A549 (cell line): ENCODE data around the gene TMED5. TPM values are rescaled to one million over a fixed set of nuclear protein-coding genes. Genes with fewer than 3 reads are reported as not detected.

ENCODE experiments used
- ATAC-seq, 2 experiments: fragments of 200-7000 bp in 1 of 2; fragments of >200 bp in 1 of 2; cut with Nextera tagmentation in 1 of 2; cut with Tn5 transposase in 1 of 2; 3 replicates each; pipeline versions ENCODE4 v1.8.0 to v1.9.1; 2018 to 2020; ENCODE audit warnings: mild to moderate bottlenecking in 1 of 2, moderate library complexity in 1 of 2
- CTCF ChIA-PET: fragments of 300-600 bp; sonication (Branson Sonifier 250); formaldehyde crosslinking; extraction: SDS; loops from one replicate; lab custom pipeline; 2021; ENCODE audit warnings: antibody characterized with exemption, inconsistent platforms; lab: Yijun Ruan, JAX
- POLR2A ChIA-PET: fragments of 350-600 bp; formaldehyde crosslinking; extraction: SDS; loops from one replicate; lab custom pipeline; 2021; ENCODE audit warnings: antibody characterized with exemption, inconsistent platforms; lab: Yijun Ruan, JAX
- DNase-seq, 2 experiments: peaks; one replicate each; pipeline versions ENCODE4 v3.0.0 to v3.0.0-alpha.2; 2011 to 2016; ENCODE audit warnings: low read depth in 1 of 2, low spot score in 1 of 2
- FAIRE-seq: peaks from 2 replicates; lab custom pipeline; 2011; peaks lifted over from hg19 to GRCh38; lab: Jason Lieb, UNC
- H3K27ac ChIP-seq, 2 experiments: fragments of >200 bp; sonication (Bioruptor Twin); formaldehyde crosslinking; 3 replicates each; pipeline ENCODE4 v1.5.1; 2016 to 2017
- H3K4me1 ChIP-seq: fragments of >200 bp; sonication (Bioruptor Twin); formaldehyde crosslinking; 3 replicates; pipeline ENCODE4 v1.6.1; 2016
- H3K4me2 ChIP-seq: fragments of >200 bp; sonication (Bioruptor Twin); formaldehyde crosslinking; 3 replicates; pipeline ENCODE4 v1.6.1; 2016
- H3K4me3 ChIP-seq: fragments of >200 bp; sonication (Bioruptor Twin); formaldehyde crosslinking; 3 replicates; pipeline ENCODE4 v1.5.1; 2016
- H3K9me3 ChIP-seq: fragments of >200 bp; sonication (Bioruptor Twin); formaldehyde crosslinking; 3 replicates; pipeline ENCODE4 v1.6.1; 2016
- CBX8 ChIP-seq: fragments of 200-600 bp; sonication (generic); IDR thresholded peaks from 2 replicates; pipeline ENCODE4 v1.6.1; 2016
- EHF ChIP-seq: fragments of 250-450 bp; sonication (Bioruptor Pico); IDR thresholded peaks from 2 replicates; pipeline ENCODE4 v1.5.0; 2020; ENCODE audit warnings: mild to moderate bottlenecking
- EHMT2 ChIP-seq: fragments of 200-600 bp; sonication (generic); IDR thresholded peaks from 2 replicates; pipeline ENCODE4 v1.6.1; 2016; ENCODE audit warnings: antibody characterized with exemption, low read depth, mild to moderate bottlenecking, moderate library complexity
- EP300 ChIP-seq, 2 experiments: fragments of >200 bp; sonication (Bioruptor Twin); formaldehyde crosslinking; IDR thresholded peaks; 2 replicates in 1 of 2; 3 replicates in 1 of 2; pipeline ENCODE4 v1.6.1; 2016 to 2017
- HOXB5 ChIP-seq: fragments of 250-450 bp; sonication (Bioruptor Pico); IDR thresholded peaks from 2 replicates; pipeline ENCODE4 v1.5.0; 2020; ENCODE audit warnings: mild to moderate bottlenecking, moderate library complexity
- JUNB ChIP-seq: fragments of >200 bp; sonication (Bioruptor Twin); formaldehyde crosslinking; IDR thresholded peaks from 2 replicates; pipeline ENCODE4 v1.6.1; 2016
- KDM5A ChIP-seq: fragments of 200-600 bp; sonication (generic); IDR thresholded peaks from 2 replicates; pipeline ENCODE4 v1.6.1; 2016; ENCODE audit warnings: antibody characterized with exemption, mild to moderate bottlenecking
- NPAS2 ChIP-seq: fragments of 250-450 bp; sonication (Bioruptor Pico); IDR thresholded peaks from 2 replicates; pipeline ENCODE4 v1.8.0; 2022; ENCODE audit warnings: mild to moderate bottlenecking, moderate library complexity, borderline replicate concordance
- NR3C1 ChIP-seq: fragments of >200 bp; sonication (Bioruptor Twin); formaldehyde crosslinking; IDR thresholded peaks from 3 replicates; pipeline ENCODE4 v1.6.1; 2017
- POLR2A ChIP-seq: IDR thresholded peaks from 2 replicates; pipeline ENCODE4 v1.6.1; 2012; ENCODE audit warnings: mild to moderate bottlenecking, low read length
- RAD21 ChIP-seq, 2 experiments: fragments of >200 bp in 1 of 2; sonication (Bioruptor Twin) in 1 of 2; formaldehyde crosslinking in 1 of 2; IDR thresholded peaks in 1 of 2; conservative IDR thresholded peaks in 1 of 2; 2 replicates in 1 of 2; 3 replicates in 1 of 2; pipeline ENCODE4 v1.6.1; 2012 to 2018; ENCODE audit warnings: inconsistent platforms in 1 of 2
- RCOR1 ChIP-seq: fragments of 150-350 bp; IDR thresholded peaks from 2 replicates; pipeline ENCODE4 v1.6.1; 2014; ENCODE audit warnings: antibody characterized with exemption, low read length, low read depth
- TFCP2L1 ChIP-seq: fragments of 250-450 bp; sonication (Bioruptor Pico); IDR thresholded peaks from 2 replicates; pipeline ENCODE4 v1.5.0; 2021; ENCODE audit warnings: mild to moderate bottlenecking
- ZNF302 ChIP-seq: fragments of 250-450 bp; sonication (Bioruptor Pico); IDR thresholded peaks from 2 replicates; pipeline ENCODE4 v1.9.0; 2021; ENCODE audit warnings: inconsistent platforms, mild to moderate bottlenecking, moderate library complexity
- WGBS: methylation state at CpG from one replicate; pipeline ENCODE4 v1.1.6; 2017; ENCODE audit errors: missing lambda C conversion rate; 5-methylcytosine and 5-hydroxymethylcytosine counted together
- polyA plus RNA-seq, 4 experiments: library from polyadenylated mRNA; depleted of rRNA in 3 of 4; stranded (reverse); fragments of >200 nt; fragmentation: RNase III in 1 of 4; extraction: RNeasy Plus Mini Kit Qiagen cat#74134 plus additional on column Dnase treatment in 1 of 4; gene quantifications; 2 replicates in 3 of 4; 3 replicates in 1 of 4; pipeline ENCODE4 v1.2.3, GENCODE V29; 2011 to 2017
- TF ChIP-seq, protein P1 (sequence below): fragments of 200-600 bp; sonication (generic); IDR thresholded peaks from 2 replicates; pipeline ENCODE4 v1.6.1; 2016; ENCODE audit warnings: antibody characterized with exemption, mild to moderate bottlenecking, moderate library complexity
- TF ChIP-seq, protein P2 (sequence below): IDR thresholded peaks from 2 replicates; pipeline ENCODE4 v1.6.1; 2012
- TF ChIP-seq, protein P3 (sequence below): fragments of 250-450 bp; sonication (Bioruptor Pico); IDR thresholded peaks from 2 replicates; pipeline ENCODE4 v1.5.0; 2021; ENCODE audit warnings: mild to moderate bottlenecking, moderate library complexity, borderline replicate concordance
- TF ChIP-seq, protein P4 (sequence below): fragments of 250-450 bp; sonication (Bioruptor Pico); IDR thresholded peaks from 2 replicates; pipeline ENCODE4 v1.5.0; 2020; ENCODE audit warnings: low read depth, mild to moderate bottlenecking, moderate library complexity
- TF ChIP-seq, protein P5 (sequence below): fragments of >200 bp; sonication (Bioruptor Twin); formaldehyde crosslinking; IDR thresholded peaks from 3 replicates; pipeline ENCODE4 v1.6.1; 2016
- TF ChIP-seq, protein P6 (sequence below): IDR thresholded peaks from 2 replicates; pipeline ENCODE4 v1.6.1; 2012

Gene TMED5
- polyA plus RNA-seq, 2 of the 4 experiments (the other 2 are of a cell fraction), result 40.4 to 70.7 TPM

DNA sequence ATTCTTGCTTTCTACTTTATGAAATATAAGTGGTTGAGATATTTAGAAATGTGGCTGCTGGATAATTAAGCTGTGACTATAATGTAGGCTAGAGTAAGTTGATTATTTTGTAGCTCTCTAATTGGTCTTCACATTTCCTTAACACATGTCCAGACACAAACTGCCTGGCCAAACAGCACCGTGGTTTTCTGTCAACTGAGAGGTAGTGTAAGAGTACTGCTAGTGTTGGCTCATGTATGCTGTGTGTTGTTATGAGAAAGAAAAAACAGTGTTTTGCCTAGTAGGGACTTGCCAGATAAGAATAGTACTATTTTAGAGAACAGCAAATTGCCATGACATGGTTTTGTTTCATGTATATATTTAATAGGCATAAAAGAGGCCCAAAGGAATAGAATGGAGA lies 37.1 kb downstream of the TMED5 start (continued):
- TF ChIP-seq, protein P1, sequence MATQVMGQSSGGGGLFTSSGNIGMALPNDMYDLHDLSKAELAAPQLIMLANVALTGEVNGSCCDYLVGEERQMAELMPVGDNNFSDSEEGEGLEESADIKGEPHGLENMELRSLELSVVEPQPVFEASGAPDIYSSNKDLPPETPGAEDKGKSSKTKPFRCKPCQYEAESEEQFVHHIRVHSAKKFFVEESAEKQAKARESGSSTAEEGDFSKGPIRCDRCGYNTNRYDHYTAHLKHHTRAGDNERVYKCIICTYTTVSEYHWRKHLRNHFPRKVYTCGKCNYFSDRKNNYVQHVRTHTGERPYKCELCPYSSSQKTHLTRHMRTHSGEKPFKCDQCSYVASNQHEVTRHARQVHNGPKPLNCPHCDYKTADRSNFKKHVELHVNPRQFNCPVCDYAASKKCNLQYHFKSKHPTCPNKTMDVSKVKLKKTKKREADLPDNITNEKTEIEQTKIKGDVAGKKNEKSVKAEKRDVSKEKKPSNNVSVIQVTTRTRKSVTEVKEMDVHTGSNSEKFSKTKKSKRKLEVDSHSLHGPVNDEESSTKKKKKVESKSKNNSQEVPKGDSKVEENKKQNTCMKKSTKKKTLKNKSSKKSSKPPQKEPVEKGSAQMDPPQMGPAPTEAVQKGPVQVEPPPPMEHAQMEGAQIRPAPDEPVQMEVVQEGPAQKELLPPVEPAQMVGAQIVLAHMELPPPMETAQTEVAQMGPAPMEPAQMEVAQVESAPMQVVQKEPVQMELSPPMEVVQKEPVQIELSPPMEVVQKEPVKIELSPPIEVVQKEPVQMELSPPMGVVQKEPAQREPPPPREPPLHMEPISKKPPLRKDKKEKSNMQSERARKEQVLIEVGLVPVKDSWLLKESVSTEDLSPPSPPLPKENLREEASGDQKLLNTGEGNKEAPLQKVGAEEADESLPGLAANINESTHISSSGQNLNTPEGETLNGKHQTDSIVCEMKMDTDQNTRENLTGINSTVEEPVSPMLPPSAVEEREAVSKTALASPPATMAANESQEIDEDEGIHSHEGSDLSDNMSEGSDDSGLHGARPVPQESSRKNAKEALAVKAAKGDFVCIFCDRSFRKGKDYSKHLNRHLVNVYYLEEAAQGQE, result no peak

DNA sequence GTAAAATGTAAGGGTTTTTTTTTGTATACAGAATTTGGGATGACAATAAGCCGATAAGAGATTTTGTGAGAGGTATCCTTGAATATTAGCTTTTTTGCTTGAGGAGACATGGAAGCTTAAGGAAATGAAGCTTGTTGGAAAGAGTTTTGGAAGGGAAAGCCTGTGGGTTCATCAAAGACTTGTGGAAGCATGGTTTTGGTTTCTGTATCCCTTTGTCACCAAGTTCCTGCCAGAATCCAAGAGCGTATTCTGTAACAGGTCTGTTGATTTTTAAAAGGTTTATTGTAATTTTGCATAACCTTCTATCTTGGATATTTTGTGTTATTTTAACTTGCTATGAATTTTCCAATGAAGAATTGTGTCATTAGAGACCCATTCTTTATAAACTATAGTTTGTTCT lies 38.1 kb downstream of the TMED5 start:
- TF ChIP-seq, protein P2, sequence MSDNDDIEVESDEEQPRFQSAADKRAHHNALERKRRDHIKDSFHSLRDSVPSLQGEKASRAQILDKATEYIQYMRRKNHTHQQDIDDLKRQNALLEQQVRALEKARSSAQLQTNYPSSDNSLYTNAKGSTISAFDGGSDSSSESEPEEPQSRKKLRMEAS, result no peak
- TF ChIP-seq HOXB5 (CRISPR knock-in tag), result no peak
- TF ChIP-seq JUNB, result no peak
- no peak for TF ChIP-seq EP300 (IDR thresholded peaks at IDR 0.05)
- no peak for TF ChIP-seq TFCP2L1 (CRISPR knock-in tag)
- no peak for TF ChIP-seq NR3C1
- TF ChIP-seq ZNF302 (CRISPR knock-in tag), result no peak
- TF ChIP-seq EHMT2, result no peak
- TF ChIP-seq, protein P3, sequence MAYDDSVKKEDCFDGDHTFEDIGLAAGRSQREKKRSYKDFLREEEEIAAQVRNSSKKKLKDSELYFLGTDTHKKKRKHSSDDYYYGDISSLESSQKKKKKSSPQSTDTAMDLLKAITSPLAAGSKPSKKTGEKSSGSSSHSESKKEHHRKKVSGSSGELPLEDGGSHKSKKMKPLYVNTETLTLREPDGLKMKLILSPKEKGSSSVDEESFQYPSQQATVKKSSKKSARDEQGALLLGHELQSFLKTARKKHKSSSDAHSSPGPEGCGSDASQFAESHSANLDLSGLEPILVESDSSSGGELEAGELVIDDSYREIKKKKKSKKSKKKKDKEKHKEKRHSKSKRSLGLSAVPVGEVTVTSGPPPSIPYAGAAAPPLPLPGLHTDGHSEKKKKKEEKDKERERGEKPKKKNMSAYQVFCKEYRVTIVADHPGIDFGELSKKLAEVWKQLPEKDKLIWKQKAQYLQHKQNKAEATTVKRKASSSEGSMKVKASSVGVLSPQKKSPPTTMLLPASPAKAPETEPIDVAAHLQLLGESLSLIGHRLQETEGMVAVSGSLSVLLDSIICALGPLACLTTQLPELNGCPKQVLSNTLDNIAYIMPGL (CRISPR knock-in tag), result no peak
- TF ChIP-seq POLR2A, result no peak
- no peak for TF ChIP-seq KDM5A
- no peak for TF ChIP-seq NPAS2 (CRISPR knock-in tag)
- TF ChIP-seq RAD21 (conservative IDR thresholded peaks at IDR 0.05 in 1 of 2, IDR thresholded peaks at IDR 0.05 in 1 of 2), result no peak
- TF ChIP-seq, protein P4, sequence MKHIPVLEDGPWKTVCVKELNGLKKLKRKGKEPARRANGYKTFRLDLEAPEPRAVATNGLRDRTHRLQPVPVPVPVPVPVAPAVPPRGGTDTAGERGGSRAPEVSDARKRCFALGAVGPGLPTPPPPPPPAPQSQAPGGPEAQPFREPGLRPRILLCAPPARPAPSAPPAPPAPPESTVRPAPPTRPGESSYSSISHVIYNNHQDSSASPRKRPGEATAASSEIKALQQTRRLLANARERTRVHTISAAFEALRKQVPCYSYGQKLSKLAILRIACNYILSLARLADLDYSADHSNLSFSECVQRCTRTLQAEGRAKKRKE (CRISPR knock-in tag), result no peak
- no peak for TF ChIP-seq CBX8
- no peaks in the 10 kb centered on the region for H3K9me3 ChIP-seq
- FAIRE-seq (no peak), DNase-seq (no peak), ATAC-seq (no peak)
- WGBS, result 91% methylated on average over 2 of the region's 2 CpGs
- H3K27ac ChIP-seq, result no peak overlapping the region
- H3K4me1 ChIP-seq, result peaks cover 7% of the 10 kb centered on the region; the same call in 1 of the 3 replicates
- no peak overlapping the region for H3K4me2 ChIP-seq
- ChIA-PET POLR2A (no interaction called here), CTCF (no interaction called here)
- H3K4me3 ChIP-seq, result no peak overlapping the region

DNA sequence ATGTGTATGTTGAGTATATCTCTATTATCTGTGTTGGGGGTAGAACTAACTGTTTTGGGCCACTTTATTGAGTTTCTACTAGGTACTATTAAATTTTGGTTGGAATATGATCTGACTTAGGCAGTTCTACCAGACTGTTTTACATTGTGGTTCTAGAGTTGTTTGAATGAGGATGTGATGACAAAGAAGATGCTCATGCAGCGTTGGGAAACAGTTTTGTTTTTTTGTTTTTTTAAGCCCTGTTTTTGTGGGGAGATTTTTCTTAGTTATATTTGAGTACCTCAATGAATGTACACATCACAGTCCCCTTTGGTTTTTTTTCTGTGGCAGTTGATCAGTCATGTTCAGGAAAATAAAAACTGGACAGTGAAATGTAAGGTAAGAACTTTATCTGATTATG lies 40.1 kb downstream of the TMED5 start:
- ATAC-seq, result no peak
- DNase-seq, result no peak
- TF ChIP-seq RCOR1, result no peak
- TF ChIP-seq, protein P5, sequence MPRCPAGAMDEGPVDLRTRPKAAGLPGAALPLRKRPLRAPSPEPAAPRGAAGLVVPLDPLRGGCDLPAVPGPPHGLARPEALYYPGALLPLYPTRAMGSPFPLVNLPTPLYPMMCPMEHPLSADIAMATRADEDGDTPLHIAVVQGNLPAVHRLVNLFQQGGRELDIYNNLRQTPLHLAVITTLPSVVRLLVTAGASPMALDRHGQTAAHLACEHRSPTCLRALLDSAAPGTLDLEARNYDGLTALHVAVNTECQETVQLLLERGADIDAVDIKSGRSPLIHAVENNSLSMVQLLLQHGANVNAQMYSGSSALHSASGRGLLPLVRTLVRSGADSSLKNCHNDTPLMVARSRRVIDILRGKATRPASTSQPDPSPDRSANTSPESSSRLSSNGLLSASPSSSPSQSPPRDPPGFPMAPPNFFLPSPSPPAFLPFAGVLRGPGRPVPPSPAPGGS, result no peak
- TF ChIP-seq TFCP2L1 (CRISPR knock-in tag), result no peak
- no peak for TF ChIP-seq EHF
- TF ChIP-seq, protein P4 (CRISPR knock-in tag), result no peak
- TF ChIP-seq HOXB5 (CRISPR knock-in tag), result no peak
- TF ChIP-seq, protein P6, sequence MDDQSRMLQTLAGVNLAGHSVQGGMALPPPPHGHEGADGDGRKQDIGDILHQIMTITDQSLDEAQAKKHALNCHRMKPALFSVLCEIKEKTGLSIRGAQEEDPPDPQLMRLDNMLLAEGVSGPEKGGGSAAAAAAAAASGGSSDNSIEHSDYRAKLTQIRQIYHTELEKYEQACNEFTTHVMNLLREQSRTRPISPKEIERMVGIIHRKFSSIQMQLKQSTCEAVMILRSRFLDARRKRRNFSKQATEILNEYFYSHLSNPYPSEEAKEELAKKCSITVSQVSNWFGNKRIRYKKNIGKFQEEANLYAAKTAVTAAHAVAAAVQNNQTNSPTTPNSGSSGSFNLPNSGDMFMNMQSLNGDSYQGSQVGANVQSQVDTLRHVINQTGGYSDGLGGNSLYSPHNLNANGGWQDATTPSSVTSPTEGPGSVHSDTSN, result no peak
- TF ChIP-seq EHMT2, result no peak
- TF ChIP-seq, all 56 proteins: peak for 0
- FAIRE-seq, result no peak
- H3K9me3 ChIP-seq, result no peaks in the 10 kb centered on the region
- 69% methylated on average over 1 of the region's 1 CpG for WGBS
- H3K27ac ChIP-seq, result no peak overlapping the region
- H3K4me1 ChIP-seq, result peaks cover 7% of the 10 kb centered on the region; the same call in 1 of the 3 replicates
- POLR2A ChIA-PET, result no interaction called here
- CTCF ChIA-PET, result interaction anchor here (1.2 to 1.5 kb wide), 2 partner anchors 13 to 60 kb away, joined by 3 read pairs; no protein-coding TSS in a partner anchor
- H3K4me2 ChIP-seq, result no peak overlapping the region
- H3K4me3 ChIP-seq, result no peak overlapping the region
